WTC11 (cell line): ENCODE measurements around the gene RGS7.

ENCODE experiments used
- AR ChIP-seq: fragments of 250-450 bp; sonication (Bioruptor Pico); IDR thresholded peaks from 2 replicates; pipeline ENCODE4 v1.9.0; 2021; ENCODE audit warnings: mild to moderate bottlenecking
- CREB1 ChIP-seq: sonication (generic); formaldehyde crosslinking; IDR thresholded peaks from 2 replicates; pipeline ENCODE4 v1.8.0; 2023; ENCODE audit warnings: mild to moderate bottlenecking, missing genetic modification reagents
- ERG ChIP-seq: fragments of 250-450 bp; sonication (Bioruptor Pico); IDR thresholded peaks from 2 replicates; pipeline ENCODE4 v1.8.0; 2021; ENCODE audit warnings: mild to moderate bottlenecking
- FOXJ3 ChIP-seq: sonication (generic); formaldehyde crosslinking; IDR thresholded peaks from 2 replicates; pipeline ENCODE4 v1.9.0; 2021; ENCODE audit warnings: missing genetic modification reagents, mild to moderate bottlenecking, borderline replicate concordance
- HMGXB4 ChIP-seq: sonication (generic); formaldehyde crosslinking; IDR thresholded peaks from 2 replicates; pipeline ENCODE4 v1.8.1; 2023; ENCODE audit warnings: mild to moderate bottlenecking, moderate library complexity, missing genetic modification reagents
- JUN ChIP-seq: sonication (generic); formaldehyde crosslinking; IDR thresholded peaks from 2 replicates; pipeline ENCODE4 v1.8.0; 2023; ENCODE audit warnings: mild to moderate bottlenecking, missing genetic modification reagents
- MAX ChIP-seq: sonication (generic); formaldehyde crosslinking; IDR thresholded peaks from 2 replicates; pipeline ENCODE4 v1.8.0; 2022; ENCODE audit warnings: mild to moderate bottlenecking, missing genetic modification reagents
- RORB ChIP-seq: fragments of 250-450 bp; sonication (Bioruptor Pico); IDR thresholded peaks from 2 replicates; pipeline ENCODE4 v1.9.0; 2021; ENCODE audit warnings: mild to moderate bottlenecking
- ZNF232 ChIP-seq: sonication (generic); formaldehyde crosslinking; IDR thresholded peaks from 2 replicates; pipeline ENCODE4 v1.8.0; 2022; ENCODE audit warnings: mild to moderate bottlenecking, missing genetic modification reagents
- TF ChIP-seq, protein P1 (sequence below): fragments of 200-600 bp; IDR thresholded peaks from 2 replicates; pipeline ENCODE4 v1.8.0; 2022; ENCODE audit warnings: antibody characterized with exemption
- TF ChIP-seq, protein P2 (sequence below): sonication (generic); formaldehyde crosslinking; conservative IDR thresholded peaks from 2 replicates; pipeline ENCODE4 v1.8.1; 2022; ENCODE audit warnings: mild to moderate bottlenecking, missing genetic modification reagents

DNA sequence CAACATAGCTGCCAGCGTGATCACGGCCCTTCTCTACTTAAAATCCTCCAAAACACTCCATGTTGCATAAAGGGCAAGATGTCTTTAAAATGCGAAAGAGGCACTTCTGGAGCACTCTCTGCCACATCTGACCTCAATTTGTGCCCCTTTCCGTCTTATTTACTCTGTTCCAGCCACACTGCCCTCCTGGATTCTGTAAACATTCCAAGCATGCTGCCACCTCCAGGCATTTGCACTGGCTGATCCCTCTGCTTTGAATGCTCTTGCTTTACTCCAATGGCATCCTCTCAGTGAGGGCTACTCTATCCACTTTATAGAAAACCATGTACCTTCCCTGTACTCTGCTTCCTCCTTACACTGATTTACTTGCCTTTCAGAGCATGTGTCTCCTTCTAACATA lies 5.3 kb upstream of the RGS7 start:
- no peak for TF ChIP-seq ZNF232 (CRISPR knock-in tag)
- TF ChIP-seq, protein P1, sequence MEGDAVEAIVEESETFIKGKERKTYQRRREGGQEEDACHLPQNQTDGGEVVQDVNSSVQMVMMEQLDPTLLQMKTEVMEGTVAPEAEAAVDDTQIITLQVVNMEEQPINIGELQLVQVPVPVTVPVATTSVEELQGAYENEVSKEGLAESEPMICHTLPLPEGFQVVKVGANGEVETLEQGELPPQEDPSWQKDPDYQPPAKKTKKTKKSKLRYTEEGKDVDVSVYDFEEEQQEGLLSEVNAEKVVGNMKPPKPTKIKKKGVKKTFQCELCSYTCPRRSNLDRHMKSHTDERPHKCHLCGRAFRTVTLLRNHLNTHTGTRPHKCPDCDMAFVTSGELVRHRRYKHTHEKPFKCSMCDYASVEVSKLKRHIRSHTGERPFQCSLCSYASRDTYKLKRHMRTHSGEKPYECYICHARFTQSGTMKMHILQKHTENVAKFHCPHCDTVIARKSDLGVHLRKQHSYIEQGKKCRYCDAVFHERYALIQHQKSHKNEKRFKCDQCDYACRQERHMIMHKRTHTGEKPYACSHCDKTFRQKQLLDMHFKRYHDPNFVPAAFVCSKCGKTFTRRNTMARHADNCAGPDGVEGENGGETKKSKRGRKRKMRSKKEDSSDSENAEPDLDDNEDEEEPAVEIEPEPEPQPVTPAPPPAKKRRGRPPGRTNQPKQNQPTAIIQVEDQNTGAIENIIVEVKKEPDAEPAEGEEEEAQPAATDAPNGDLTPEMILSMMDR: no peak
- TF ChIP-seq, protein P2, sequence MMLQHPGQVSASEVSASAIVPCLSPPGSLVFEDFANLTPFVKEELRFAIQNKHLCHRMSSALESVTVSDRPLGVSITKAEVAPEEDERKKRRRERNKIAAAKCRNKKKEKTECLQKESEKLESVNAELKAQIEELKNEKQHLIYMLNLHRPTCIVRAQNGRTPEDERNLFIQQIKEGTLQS: no peak
- TF ChIP-seq HMGXB4 (CRISPR knock-in tag): no peak
- TF ChIP-seq ERG (CRISPR knock-in tag): no peak
- TF ChIP-seq FOXJ3 (CRISPR knock-in tag): no peak
- no peak for TF ChIP-seq CREB1
- TF ChIP-seq AR (CRISPR knock-in tag): no peak
- TF ChIP-seq MAX (CRISPR knock-in tag): no peak
- no peak for TF ChIP-seq JUN (CRISPR knock-in tag)
- TF ChIP-seq RORB: no peak
